H1 (cell line): Measurements from ENCODE around the gene NUBPL. TPM values are rescaled to one million over a fixed set of nuclear protein-coding genes. Genes with fewer than 3 reads are reported as not detected.

Experiments
- CTCF ChIA-PET: fragments of 300-600 bp; sonication (Branson Sonifier 250); formaldehyde crosslinking; loops from one replicate; lab custom pipeline; 2021; ENCODE audit not compliant: partially characterized antibody; lab: Charles Lee
- POLR2A ChIA-PET: fragments of 300-600 bp; sonication (Branson Sonifier 250); formaldehyde crosslinking; loops from one replicate; lab custom pipeline; 2021; ENCODE audit warnings: inconsistent platforms; ENCODE audit not compliant: partially characterized antibody; lab: Charles Lee
- DNase-seq, 2 experiments: peaks; one replicate each; pipeline versions ENCODE4 v3.0.0 to v3.0.0-alpha.2; 2010 to 2022; ENCODE audit warnings: low spot score in 2 of 2, low read depth in 1 of 2, mixed read lengths in 1 of 2
- FAIRE-seq: peaks from 2 replicates; lab custom pipeline; 2011; peaks lifted over from hg19 to GRCh38; lab: Jason Lieb, UNC
- H2AFZ ChIP-seq: 2 replicates; pipeline ENCODE4 v1.8.1; 2012; ENCODE audit warnings: low read length, inconsistent platforms
- H2AK5ac ChIP-seq: 2 replicates; pipeline ENCODE4 v1.6.1; 2013; ENCODE audit warnings: low read depth, low read length
- H2BK120ac ChIP-seq: replicated peaks from 2 replicates; pipeline ENCODE3; 2013; ENCODE audit warnings: low read depth, low read length, inconsistent platforms
- H2BK12ac ChIP-seq: 2 replicates; pipeline ENCODE4 v1.6.1; 2013; ENCODE audit warnings: low read depth, low read length
- H2BK15ac ChIP-seq: 2 replicates; pipeline ENCODE4 v1.6.1; 2013; ENCODE audit warnings: low read length
- H2BK20ac ChIP-seq: 2 replicates; pipeline ENCODE4 v1.6.1; 2013; ENCODE audit warnings: low read length
- H2BK5ac ChIP-seq: 2 replicates; pipeline ENCODE4 v1.6.1; 2013; ENCODE audit warnings: low read depth, low read length
- H3K14ac ChIP-seq: 2 replicates; pipeline ENCODE4 v1.6.1; 2013; ENCODE audit warnings: inconsistent platforms; ENCODE audit not compliant: insufficient read length
- H3K18ac ChIP-seq: 2 replicates; pipeline ENCODE4 v1.6.1; 2013; ENCODE audit warnings: low read length; ENCODE audit errors: extremely low read depth
- H3K23ac ChIP-seq: 2 replicates; pipeline ENCODE4 v1.6.1; 2013; ENCODE audit warnings: inconsistent platforms; ENCODE audit not compliant: insufficient read length
- H3K23me2 ChIP-seq: 2 replicates; pipeline ENCODE4 v1.6.1; 2013; ENCODE audit warnings: low read depth, low read length
- H3K27ac ChIP-seq: 2 replicates; pipeline ENCODE4 v1.6.1; 2011; ENCODE audit warnings: low read depth, low read length, inconsistent platforms
- H3K27me3 ChIP-seq, 4 experiments: replicated peaks in 1 of 4; 1 replicate in 1 of 4; 2 replicates in 3 of 4; pipeline versions ENCODE4 v1.6.1 to v1.8.1; 2011 to 2013; ENCODE audit warnings: low read length in 3 of 4, mild to moderate bottlenecking in 3 of 4, inconsistent platforms in 2 of 4, mixed read lengths in 2 of 4, moderate library complexity in 1 of 4; ENCODE audit not compliant: control insufficient read depth in 3 of 4, insufficient read depth in 3 of 4; ENCODE audit errors: extremely low read depth in 1 of 4
- H3K36me3 ChIP-seq, 4 experiments: 2 replicates each; pipeline versions ENCODE4 v1.6.1 to v1.8.1; 2011 to 2013; ENCODE audit warnings: mild to moderate bottlenecking in 4 of 4, low read length in 3 of 4, moderate library complexity in 2 of 4, control low read depth in 1 of 4, inconsistent platforms in 1 of 4; ENCODE audit not compliant: insufficient read depth in 4 of 4, control insufficient read depth in 2 of 4
- H3K4ac ChIP-seq: replicated peaks from 2 replicates; pipeline ENCODE3; 2013; ENCODE audit warnings: low read length, low read depth, mixed read lengths, inconsistent platforms; ENCODE audit not compliant: insufficient read length
- H3K4me1 ChIP-seq, 4 experiments: replicated peaks in 1 of 4; 1 replicate in 1 of 4; 2 replicates in 3 of 4; pipeline versions ENCODE4 v1.6.1 to v1.8.1; 2011 to 2013; ENCODE audit warnings: low read length in 3 of 4, inconsistent platforms in 2 of 4, mixed read lengths in 1 of 4; ENCODE audit not compliant: insufficient read depth in 4 of 4, control insufficient read depth in 3 of 4
- H3K4me2 ChIP-seq, 2 experiments: 2 replicates each; pipeline versions ENCODE4 v1.6.1 to v1.8.1; 2011 to 2013; ENCODE audit warnings: low read depth in 2 of 2, low read length in 2 of 2, control low read depth in 1 of 2, inconsistent platforms in 1 of 2, mild to moderate bottlenecking in 1 of 2; ENCODE audit not compliant: insufficient read depth in 1 of 2
- H3K4me3 ChIP-seq, 4 experiments: fragments of 200-600, 300-600 bp in 1 of 4; sonication (generic), shearing (Covaris generic), sonication (Bioruptor Twin) in 1 of 4; 2 replicates each; pipeline versions ENCODE4 v1.5.1 to v1.8.1; 2011 to 2016; ENCODE audit warnings: low read length in 4 of 4, low read depth in 3 of 4, control low read depth in 2 of 4, inconsistent platforms in 2 of 4, mild to moderate bottlenecking in 2 of 4, mixed read lengths in 1 of 4, moderate library complexity in 1 of 4; ENCODE audit not compliant: insufficient read depth in 2 of 4; ENCODE audit errors: extremely low read depth in 1 of 4
- H3K56ac ChIP-seq: replicated peaks from 2 replicates; pipeline ENCODE3; 2013; ENCODE audit warnings: low read depth, mild to moderate bottlenecking, mixed read lengths, low read length, inconsistent platforms; ENCODE audit not compliant: insufficient read length
- H3K79me1 ChIP-seq: 2 replicates; pipeline ENCODE4 v1.6.1; 2013; ENCODE audit warnings: low read depth, low read length, control low read depth
- H3K79me2 ChIP-seq, 2 experiments: 2 replicates each; pipeline versions ENCODE4 v1.6.1 to v1.8.1; 2012 to 2013; ENCODE audit warnings: low read length in 2 of 2, mild to moderate bottlenecking in 2 of 2, inconsistent platforms in 1 of 2; ENCODE audit not compliant: insufficient read depth in 2 of 2, control insufficient read depth in 1 of 2
- H3K9ac ChIP-seq, 4 experiments: replicated peaks in 1 of 4; 1 replicate in 1 of 4; 2 replicates in 3 of 4; pipeline versions ENCODE4 v1.6.1 to v1.8.1; 2011 to 2013; ENCODE audit warnings: low read depth in 3 of 4, low read length in 3 of 4, control low read depth in 2 of 4, mild to moderate bottlenecking in 2 of 4, moderate library complexity in 2 of 4, inconsistent platforms in 1 of 4; ENCODE audit errors: extremely low read depth in 1 of 4
- H3K9me3 ChIP-seq, 2 experiments: 2 replicates each; pipeline versions ENCODE4 v1.6.1 to v1.8.1; 2012 to 2013; ENCODE audit warnings: mild to moderate bottlenecking in 2 of 2, moderate library complexity in 2 of 2, control low read depth in 1 of 2, inconsistent platforms in 1 of 2, low read depth in 1 of 2, low read length in 1 of 2, mixed read lengths in 1 of 2; ENCODE audit not compliant: insufficient read depth in 2 of 2
- H4K20me1 ChIP-seq, 2 experiments: replicated peaks in 1 of 2; 2 replicates each; pipeline versions ENCODE3 to v1.8.1; 2011 to 2013; ENCODE audit warnings: inconsistent platforms in 2 of 2, low read length in 2 of 2, mild to moderate bottlenecking in 1 of 2; ENCODE audit not compliant: insufficient read depth in 2 of 2, control insufficient read depth in 1 of 2
- H4K5ac ChIP-seq: 2 replicates; pipeline ENCODE4 v1.6.1; 2013; ENCODE audit warnings: low read length, low read depth, mixed read lengths, inconsistent platforms; ENCODE audit not compliant: insufficient read length
- H4K8ac ChIP-seq: 2 replicates; pipeline ENCODE4 v1.8.0; 2013; ENCODE audit warnings: mild to moderate bottlenecking, moderate library complexity, low read length, inconsistent platforms; ENCODE audit not compliant: insufficient read depth; ENCODE audit errors: extremely low read depth
- H4K91ac ChIP-seq: replicated peaks from 2 replicates; pipeline ENCODE3; 2013; ENCODE audit warnings: low read length, mixed read lengths, inconsistent platforms; ENCODE audit not compliant: insufficient read length
- ATF2 ChIP-seq: IDR thresholded peaks from 2 replicates; pipeline ENCODE4 v1.6.1; 2012; ENCODE audit warnings: low read length, inconsistent platforms
- BRCA1 ChIP-seq: IDR thresholded peaks from 2 replicates; pipeline ENCODE4 v1.6.1; 2012; ENCODE audit warnings: low read depth, low read length, improper control_type of control experiment
- CEBPB ChIP-seq: IDR thresholded peaks from 2 replicates; pipeline ENCODE4 v1.6.1; 2012; ENCODE audit warnings: low read depth, low read length
- EGR1 ChIP-seq: IDR thresholded peaks from 2 replicates; pipeline ENCODE4 v1.6.1; 2011; ENCODE audit warnings: low read depth, low read length, borderline replicate concordance
- GABPA ChIP-seq: IDR thresholded peaks from 2 replicates; pipeline ENCODE4 v1.6.1; 2011; ENCODE audit warnings: mild to moderate bottlenecking, low read length, moderate library complexity, borderline replicate concordance; ENCODE audit not compliant: insufficient read depth
- KDM1A ChIP-seq: fragments of 200-600, 300-600 bp; sonication (generic); IDR thresholded peaks from 2 replicates; pipeline ENCODE4 v1.7.1; 2016; ENCODE audit warnings: mild to moderate bottlenecking, low read length, borderline replicate concordance
- NANOG ChIP-seq: IDR thresholded peaks from 2 replicates; pipeline ENCODE4 v1.6.1; 2011; ENCODE audit warnings: low read length, low read depth, mild to moderate bottlenecking, inconsistent platforms; ENCODE audit not compliant: insufficient read depth, poor library complexity, severe bottlenecking
- PHF8 ChIP-seq: fragments of 200-600 bp; sonication (generic); conservative IDR thresholded peaks from 2 replicates; pipeline ENCODE4 v1.7.1; 2012; ENCODE audit warnings: low read depth, mild to moderate bottlenecking, inconsistent platforms, low read length, moderate library complexity
- POU5F1 ChIP-seq: IDR thresholded peaks from 2 replicates; pipeline ENCODE4 v1.6.1; 2011; ENCODE audit warnings: low read depth, mild to moderate bottlenecking, low read length, moderate library complexity
- RAD21 ChIP-seq, 2 experiments: IDR thresholded peaks in 1 of 2; conservative IDR thresholded peaks in 1 of 2; 2 replicates each; pipeline ENCODE4 v1.6.1; 2011; ENCODE audit warnings: low read depth in 2 of 2, low read length in 2 of 2, improper control_type of control experiment in 1 of 2, inconsistent platforms in 1 of 2, mild to moderate bottlenecking in 1 of 2, moderate library complexity in 1 of 2
- SIRT6 ChIP-seq: IDR thresholded peaks from one replicate; pipeline ENCODE4 v1.7.1; 2012; ENCODE audit warnings: low read length, inconsistent platforms
- TAF7 ChIP-seq: optimal IDR thresholded peaks from 2 replicates; pipeline ENCODE3; 2011; ENCODE audit warnings: low read depth, mild to moderate bottlenecking, inconsistent platforms, low read length, moderate library complexity, borderline replicate concordance
- polyA plus RNA-seq, 7 experiments: library from polyadenylated mRNA; depleted of rRNA in 3 of 7; stranded (reverse) in 5 of 7; unstranded in 2 of 7; fragments of >200 nt in 5 of 7; fragments of 200-250 nt in 2 of 7; gene quantifications; 1 replicate in 5 of 7; 2 replicates in 1 of 7; 4 replicates in 1 of 7; pipeline versions ENCODE4 v1.2.1 to v1.2.3, GENCODE V29; 2011 to 2013; ENCODE audit warnings: missing spikeins in 2 of 7, mixed read lengths in 2 of 7
- total RNA-seq: library from RNA; stranded (reverse); fragmentation: NEBNext Ultra II Directional; extraction: Animal tissue kit (Norgen Biotek cat#: 25700); gene quantifications from 2 replicates; pipeline ENCODE4 v1.2.1, GENCODE V29; 2021
- TF ChIP-seq, protein P1 (sequence below): IDR thresholded peaks from 2 replicates; pipeline ENCODE4 v1.6.1; 2012; ENCODE audit warnings: inconsistent platforms

Gene NUBPL
- total and polyA plus RNA-seq, 2 of the 8 experiments (the other 6 are each of a cell fraction or from before 2014, with no cell fraction given) = 1.6 to 6.8 TPM

GRCh38 chr14:31727797-31728196 lies 166.6 kb downstream of the NUBPL start:
- no peak overlapping the region for H4K8ac ChIP-seq
- no peak overlapping the region for H2BK5ac ChIP-seq
- DNase-seq (no peak), FAIRE-seq (no peak)
- H3K4me3 ChIP-seq = no peak overlapping the region
- H3K9ac ChIP-seq = no peak overlapping the region
- H3K4ac ChIP-seq = no peak overlapping the region
- H3K9me3 ChIP-seq = peaks cover 12 to 17% of the 10 kb centered on the region in 2 experiments
- H2AFZ ChIP-seq = no peak overlapping the region
- no peak overlapping the region for H4K5ac ChIP-seq
- H3K56ac ChIP-seq = no peak overlapping the region
- H2BK120ac ChIP-seq = no peak overlapping the region
- H3K36me3 ChIP-seq = no peaks in the 10 kb centered on the region
- H3K79me1 ChIP-seq = no peaks in the 10 kb centered on the region
- H3K14ac ChIP-seq = no peak overlapping the region
- H3K4me2 ChIP-seq = no peak overlapping the region
- H4K91ac ChIP-seq = no peak overlapping the region
- H3K27me3 ChIP-seq = no peaks in the 10 kb centered on the region
- H2AK5ac ChIP-seq = no peak overlapping the region
- no peak overlapping the region for H2BK12ac ChIP-seq
- no peaks in the 10 kb centered on the region for H4K20me1 ChIP-seq
- H3K23me2 ChIP-seq = no peaks in the 10 kb centered on the region
- no peak overlapping the region for H3K23ac ChIP-seq
- CTCF ChIA-PET = no interaction called here
- no peak overlapping the region for H2BK15ac ChIP-seq
- H3K79me2 ChIP-seq = no peaks in the 10 kb centered on the region
- H3K18ac ChIP-seq = no peak overlapping the region
- no peak overlapping the region for H3K27ac ChIP-seq
- POLR2A ChIA-PET = no interaction called here
- no peak overlapping the region for H2BK20ac ChIP-seq
- H3K4me1 ChIP-seq = no peaks in the 10 kb centered on the region
- TF ChIP-seq BRCA1 = no peak
- TF ChIP-seq, protein P1, sequence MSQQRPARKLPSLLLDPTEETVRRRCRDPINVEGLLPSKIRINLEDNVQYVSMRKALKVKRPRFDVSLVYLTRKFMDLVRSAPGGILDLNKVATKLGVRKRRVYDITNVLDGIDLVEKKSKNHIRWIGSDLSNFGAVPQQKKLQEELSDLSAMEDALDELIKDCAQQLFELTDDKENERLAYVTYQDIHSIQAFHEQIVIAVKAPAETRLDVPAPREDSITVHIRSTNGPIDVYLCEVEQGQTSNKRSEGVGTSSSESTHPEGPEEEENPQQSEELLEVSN = no peak
- TF ChIP-seq KDM1A = no peak
- TF ChIP-seq SIRT6 = no peak
- TF ChIP-seq GABPA = no peak
- TF ChIP-seq ATF2 = no peak
- TF ChIP-seq POU5F1 = no peak
- no peak for TF ChIP-seq PHF8
- TF ChIP-seq RAD21 (IDR thresholded peaks at IDR 0.05 in 1 of 2, conservative IDR thresholded peaks at IDR 0.05 in 1 of 2; ENCODE audit: low read depth in 2 of 2, low read length in 2 of 2) = no peak
- TF ChIP-seq EGR1 = no peak
- TF ChIP-seq NANOG = no peak
- no peak for TF ChIP-seq TAF7
- no peak for TF ChIP-seq CEBPB
